IMR-90 (cell line): ENCODE measurements around the gene CPB2. TPM values are rescaled to one million over a fixed set of nuclear protein-coding genes. Genes with fewer than 3 reads are reported as not detected.

ENCODE experiments used
- ATAC-seq: fragments of 200-7000 bp; cut with Tn5 transposase; 2 replicates; pipeline ENCODE4 v1.9.1; 2020; ENCODE audit warnings: low read depth, mild to moderate bottlenecking, moderate library complexity
- BruUV-seq: library from RNA; stranded (reverse); fragments of 400-500 nt; replicated peaks from 2 replicates; lab custom pipeline; 2021; lab: Mats Ljungman, UMichigan
- CTCF ChIA-PET: fragments of 300-600 bp; formaldehyde crosslinking; extraction: SDS; loops from one replicate; lab custom pipeline; 2021; ENCODE audit warnings: antibody characterized with exemption; lab: Yijun Ruan, JAX
- POLR2A ChIA-PET: fragments of 300-600 bp; sonication (Branson Sonifier 250); formaldehyde crosslinking; loops from one replicate; lab custom pipeline; 2022; ENCODE audit warnings: antibody characterized with exemption; ENCODE audit not compliant: unreplicated experiment; lab: Charles Lee
- DNase-seq: peaks from one replicate; pipeline ENCODE4 v3.0.0; 2013
- H2AFZ ChIP-seq: replicated peaks from 2 replicates; pipeline ENCODE3; 2013; ENCODE audit warnings: low read length, mild to moderate bottlenecking; ENCODE audit not compliant: poor library complexity
- H2AK5ac ChIP-seq: 2 replicates; pipeline ENCODE4 v1.6.1; 2013; ENCODE audit warnings: low read depth, low read length, inconsistent platforms
- H2AK9ac ChIP-seq: replicated peaks from 2 replicates; pipeline ENCODE3; 2013; ENCODE audit warnings: mild to moderate bottlenecking, low read depth, low read length, moderate library complexity; ENCODE audit not compliant: poor library complexity
- H2BK120ac ChIP-seq: 2 replicates; pipeline ENCODE4 v1.6.1; 2013; ENCODE audit warnings: low read depth, low read length, inconsistent platforms
- H2BK15ac ChIP-seq: 3 replicates; pipeline ENCODE4 v1.6.1; 2013; ENCODE audit warnings: low read depth, low read length, inconsistent platforms
- H2BK20ac ChIP-seq: 2 replicates; pipeline ENCODE4 v1.6.1; 2013; ENCODE audit warnings: low read depth, mild to moderate bottlenecking, inconsistent platforms, low read length, moderate library complexity
- H2BK5ac ChIP-seq: 2 replicates; pipeline ENCODE4 v1.6.1; 2013; ENCODE audit warnings: mild to moderate bottlenecking, low read depth, low read length, inconsistent platforms; ENCODE audit not compliant: poor library complexity, severe bottlenecking
- H3K14ac ChIP-seq: replicated peaks from 2 replicates; pipeline ENCODE4 v1.6.1; 2013; ENCODE audit warnings: low read depth, low read length, inconsistent platforms
- H3K18ac ChIP-seq: 2 replicates; pipeline ENCODE4 v1.6.1; 2013; ENCODE audit warnings: low read depth, low read length, control low read depth
- H3K23ac ChIP-seq: 2 replicates; pipeline ENCODE4 v1.6.1; 2013; ENCODE audit warnings: low read depth, low read length, inconsistent platforms
- H3K27ac ChIP-seq: 2 replicates; pipeline ENCODE4 v1.5.1; 2013; ENCODE audit warnings: mild to moderate bottlenecking, control low read depth, low read length; ENCODE audit not compliant: insufficient read depth
- H3K27me3 ChIP-seq: 2 replicates; pipeline ENCODE4 v1.6.1; 2013; ENCODE audit warnings: low read length; ENCODE audit not compliant: control insufficient read depth, insufficient read depth
- H3K36me3 ChIP-seq: 2 replicates; pipeline ENCODE4 v1.6.1; 2013; ENCODE audit warnings: low read length, mixed read lengths; ENCODE audit not compliant: control insufficient read depth, insufficient read depth
- H3K4ac ChIP-seq: 2 replicates; pipeline ENCODE4 v1.6.1; 2013; ENCODE audit warnings: low read depth, low read length, inconsistent platforms
- H3K4me1 ChIP-seq: 2 replicates; pipeline ENCODE4 v1.6.1; 2013; ENCODE audit warnings: low read length, mixed read lengths; ENCODE audit not compliant: control insufficient read depth, insufficient read depth
- H3K4me2 ChIP-seq: 2 replicates; pipeline ENCODE4 v1.6.1; 2013; ENCODE audit warnings: low read depth, mild to moderate bottlenecking, control low read depth, low read length, moderate library complexity
- H3K4me3 ChIP-seq: 2 replicates; pipeline ENCODE4 v1.5.1; 2013; ENCODE audit warnings: low read depth, mild to moderate bottlenecking, control low read depth, low read length, moderate library complexity; ENCODE audit not compliant: insufficient read depth
- H3K56ac ChIP-seq: 2 replicates; pipeline ENCODE4 v1.6.1; 2013; ENCODE audit warnings: low read length, inconsistent platforms; ENCODE audit not compliant: insufficient read depth; ENCODE audit errors: extremely low read depth
- H3K79me1 ChIP-seq, 2 experiments: 2 replicates each; pipeline ENCODE4 v1.6.1; 2013; ENCODE audit warnings: low read length in 2 of 2, inconsistent platforms in 1 of 2, low read depth in 1 of 2
- H3K9ac ChIP-seq: 2 replicates; pipeline ENCODE4 v1.6.1; 2013; ENCODE audit warnings: low read depth, low read length, control low read depth
- H3K9me1 ChIP-seq: 2 replicates; pipeline ENCODE4 v1.6.1; 2013; ENCODE audit warnings: low read length, inconsistent platforms; ENCODE audit not compliant: insufficient read depth
- H3K9me3 ChIP-seq: 2 replicates; pipeline ENCODE4 v1.6.1; 2013; ENCODE audit warnings: low read length; ENCODE audit not compliant: control insufficient read depth, insufficient read depth
- H4K20me1 ChIP-seq: 2 replicates; pipeline ENCODE4 v1.6.1; 2013; ENCODE audit warnings: low read length, inconsistent platforms; ENCODE audit not compliant: insufficient read depth
- H4K5ac ChIP-seq: 2 replicates; pipeline ENCODE4 v1.6.1; 2013; ENCODE audit warnings: mild to moderate bottlenecking, low read depth, low read length, control low read depth
- H4K8ac ChIP-seq, 2 experiments: 2 replicates each; pipeline ENCODE4 v1.6.1; 2013; ENCODE audit warnings: low read depth in 2 of 2, low read length in 2 of 2, control low read depth in 1 of 2, inconsistent platforms in 1 of 2
- H4K91ac ChIP-seq: 2 replicates; pipeline ENCODE4 v1.6.1; 2013; ENCODE audit warnings: low read depth, low read length, inconsistent platforms; ENCODE audit not compliant: insufficient read depth
- CEBPB ChIP-seq: IDR thresholded peaks from 2 replicates; pipeline ENCODE4 v1.6.1; 2012; ENCODE audit warnings: low read depth, low read length, improper control_type of control experiment
- FOS ChIP-seq: fragments of 150-350 bp; IDR thresholded peaks from 2 replicates; pipeline ENCODE4 v1.6.1; 2016; ENCODE audit warnings: low read depth, low read length
- NFE2L2 ChIP-seq: fragments of 150-350 bp; IDR thresholded peaks from 2 replicates; pipeline ENCODE4 v1.6.1; 2016; ENCODE audit warnings: low read depth, mild to moderate bottlenecking, low read length
- POLR2A ChIP-seq: IDR thresholded peaks from 2 replicates; pipeline ENCODE4 v1.6.1; 2012; ENCODE audit warnings: mild to moderate bottlenecking, low read depth, low read length
- RAD21 ChIP-seq: IDR thresholded peaks from 2 replicates; pipeline ENCODE4 v1.6.1; 2012; ENCODE audit warnings: low read length, improper control_type of control experiment
- SMC3 ChIP-seq: fragments of 150-350 bp; IDR thresholded peaks from 2 replicates; pipeline ENCODE4 v1.6.1; 2016; ENCODE audit warnings: low read depth, mild to moderate bottlenecking, antibody characterized with exemption, low read length, moderate library complexity
- dilution Hi-C: fragments of 300-500 bp; cut with HindIII; formaldehyde crosslinking; loops from one replicate; pipeline ENCODE4 v1.14.3; 2018; ENCODE audit warnings: low sequenced_read_pairs; ENCODE audit not compliant: unreplicated experiment
- in situ Hi-C: fragments of 300-500 bp; cut with MboI; formaldehyde crosslinking; loops from 3 replicates; pipeline ENCODE4 v1.14.3; 2019; ENCODE audit warnings: low sequenced_read_pairs, inconsistent platforms, mixed read lengths
- intact Hi-C: fragments of 100-400 bp; cut with micrococcal nuclease; formaldehyde crosslinking; loops from 2 replicates; pipeline ENCODE4 v1.10.0; 2022
- polyA plus RNA-seq, 3 experiments: library from polyadenylated mRNA; depleted of rRNA; stranded (reverse); fragments of >200 nt; gene quantifications; 2 replicates each; pipeline ENCODE4 v1.2.3, GENCODE V29; 2012; ENCODE audit warnings: low replicate concordance in 1 of 3
- total RNA-seq: library from RNA; depleted of rRNA; stranded (reverse); fragments of >200 nt; gene quantifications from 2 replicates; pipeline ENCODE4 v1.2.3, GENCODE V29; 2012

The CPB2 gene
- total and polyA plus RNA-seq, 2 of the 4 experiments (the other 2 are of a cell fraction), result not detected

GRCh38 chr13:46087481-46087880 lies 17.4 kb downstream of the CPB2 start:
- POLR2A ChIA-PET, result no interaction called here
- no peaks in the 10 kb centered on the region for H3K36me3 ChIP-seq
- H3K79me1 ChIP-seq, result no peaks in the 10 kb centered on the region
- H2AK9ac ChIP-seq, result no peak overlapping the region
- no peak overlapping the region for H2BK15ac ChIP-seq
- no peak overlapping the region for H2BK5ac ChIP-seq
- H3K9ac ChIP-seq, result no peak overlapping the region
- no peak overlapping the region for H4K91ac ChIP-seq
- no peak overlapping the region for H3K4ac ChIP-seq
- CTCF ChIA-PET, result no interaction called here
- no peak overlapping the region for H3K4me2 ChIP-seq
- H2BK120ac ChIP-seq, result no peak overlapping the region
- no peak overlapping the region for H2AK5ac ChIP-seq
- H3K9me3 ChIP-seq, result no peaks in the 10 kb centered on the region
- no peak overlapping the region for H3K14ac ChIP-seq
- no peaks in the 10 kb centered on the region for H3K4me1 ChIP-seq
- dilution Hi-C loops, result no loop called here
- H3K18ac ChIP-seq, result no peak overlapping the region
- in situ Hi-C loops, result no loop called here
- no peak overlapping the region for H4K5ac ChIP-seq
- no peaks in the 10 kb centered on the region for H3K9me1 ChIP-seq
- H3K23ac ChIP-seq, result no peak overlapping the region
- no peak overlapping the region for H2BK20ac ChIP-seq
- no TSS peak for BruUV-seq
- ATAC-seq (no peak), DNase-seq (no peak)
- no peak for TF ChIP-seq POLR2A
- no peak for TF ChIP-seq FOS
- TF ChIP-seq NFE2L2, result no peak
- TF ChIP-seq CEBPB, result no peak
- TF ChIP-seq SMC3, result no peak
- TF ChIP-seq RAD21, result no peak
- intact Hi-C loops, result no loop called here
- no peak overlapping the region for H4K8ac ChIP-seq
- no peaks in the 10 kb centered on the region for H4K20me1 ChIP-seq
- H3K56ac ChIP-seq, result no peak overlapping the region
- no peak overlapping the region for H2AFZ ChIP-seq
- H3K27ac ChIP-seq, result no peak overlapping the region
- no peak overlapping the region for H3K4me3 ChIP-seq
- H3K27me3 ChIP-seq, result peaks cover 2% of the 10 kb centered on the region; the same call in 1 of the 2 replicates
